Endothelial cell of umbilical vein (primary cell): ENCODE measurements around the gene C5. TPM values are rescaled to one million over a fixed set of nuclear protein-coding genes. Genes with fewer than 3 reads are reported as not detected.

ENCODE experiments used
- BruUV-seq: library from RNA; stranded (reverse); fragments of 400-500 nt; replicated peaks from 2 replicates; lab custom pipeline; 2021; lab: Mats Ljungman, UMichigan
- CTCF ChIA-PET: fragments of 300-600, 350-600 bp; sonication (Branson Sonifier 250); formaldehyde crosslinking; loops from one replicate; lab custom pipeline; 2021; ENCODE audit warnings: antibody characterized with exemption, inconsistent platforms; lab: Charles Lee
- POLR2A ChIA-PET: fragments of 300-600, 350-600 bp; sonication (Branson Sonifier 250); formaldehyde crosslinking; loops from one replicate; lab custom pipeline; 2021; ENCODE audit warnings: antibody characterized with exemption, inconsistent platforms; lab: Charles Lee
- DNase-seq: peaks from one replicate; pipeline ENCODE4 v3.0.0-alpha.2; 2011; ENCODE audit warnings: low read depth, low spot score
- FAIRE-seq: peaks from 2 replicates; lab custom pipeline; 2011; peaks lifted over from hg19 to GRCh38; lab: Jason Lieb, UNC
- H2AFZ ChIP-seq: 2 replicates; pipeline ENCODE4 v1.6.0; 2012; ENCODE audit warnings: low read depth, low read length, control low read depth, inconsistent platforms
- H3K27ac ChIP-seq: 2 replicates; pipeline ENCODE4 v1.5.1; 2011; ENCODE audit warnings: low read depth, mild to moderate bottlenecking, control low read depth, low read length, moderate library complexity; ENCODE audit not compliant: insufficient read depth
- H3K27me3 ChIP-seq, 2 experiments: 2 replicates each; pipeline versions ENCODE4 v1.6.0 to v1.6.1; 2011; ENCODE audit warnings: low read length in 2 of 2, mixed read lengths in 1 of 2; ENCODE audit not compliant: control insufficient read depth in 2 of 2, insufficient read depth in 2 of 2
- H3K36me3 ChIP-seq, 2 experiments: 2 replicates in 1 of 2; 3 replicates in 1 of 2; pipeline ENCODE4 v1.5.1; 2011; ENCODE audit warnings: low read length in 2 of 2, mild to moderate bottlenecking in 1 of 2, moderate library complexity in 1 of 2; ENCODE audit not compliant: control insufficient read depth in 2 of 2, insufficient read depth in 2 of 2; ENCODE audit errors: extremely low read depth in 1 of 2
- H3K4me1 ChIP-seq: 3 replicates; pipeline ENCODE4 v1.5.1; 2011; ENCODE audit warnings: mild to moderate bottlenecking, low read length; ENCODE audit not compliant: control insufficient read depth, insufficient read depth; ENCODE audit errors: extremely low read depth
- H3K4me2 ChIP-seq: 2 replicates; pipeline ENCODE4 v1.6.1; 2011; ENCODE audit warnings: low read length, control low read depth, mixed read lengths; ENCODE audit not compliant: insufficient read depth
- H3K4me3 ChIP-seq, 3 experiments: fragments of 200-600 bp in 1 of 3; sonication (generic), shearing (Covaris generic) in 1 of 3; replicated peaks in 1 of 3; 2 replicates each; pipeline ENCODE4 v1.5.1; 2011 to 2016; ENCODE audit warnings: control low read depth in 3 of 3, low read length in 3 of 3, mild to moderate bottlenecking in 2 of 3, inconsistent platforms in 1 of 3, low read depth in 1 of 3, moderate library complexity in 1 of 3; ENCODE audit not compliant: insufficient read depth in 1 of 3
- H3K79me2 ChIP-seq: 2 replicates; pipeline ENCODE4 v1.6.0; 2012; ENCODE audit warnings: low read length, inconsistent platforms; ENCODE audit not compliant: control insufficient read depth, insufficient read depth
- H3K9ac ChIP-seq: replicated peaks from 2 replicates; pipeline ENCODE3; 2011; ENCODE audit warnings: low read length, control low read depth; ENCODE audit not compliant: insufficient read depth; ENCODE audit errors: extremely low read depth
- H3K9me1 ChIP-seq: replicated peaks from 3 replicates; pipeline ENCODE4 v1.6.0; 2011; ENCODE audit warnings: mild to moderate bottlenecking, low read length; ENCODE audit not compliant: control insufficient read depth, insufficient read depth; ENCODE audit errors: extremely low read depth
- H3K9me3 ChIP-seq: replicated peaks from 2 replicates; pipeline ENCODE4 v1.5.1; 2012; ENCODE audit warnings: low read length, inconsistent platforms; ENCODE audit not compliant: control insufficient read depth, insufficient read depth
- H4K20me1 ChIP-seq: replicated peaks from 2 replicates; pipeline ENCODE3; 2011; ENCODE audit warnings: mild to moderate bottlenecking, low read length; ENCODE audit not compliant: control insufficient read depth, insufficient read depth; ENCODE audit errors: extremely low read depth
- CTCF ChIP-seq, 2 donors: IDR thresholded peaks; 1 replicate in 1 of 2; 2 replicates in 1 of 2; pipeline ENCODE4 v1.5.1; 2011; ENCODE audit warnings: low read length in 2 of 2, mild to moderate bottlenecking in 2 of 2, moderate library complexity in 2 of 2, control low read depth in 1 of 2, inconsistent platforms in 1 of 2, low read depth in 1 of 2; ENCODE audit not compliant: insufficient read depth in 1 of 2; ENCODE audit errors: extremely low read depth in 1 of 2
- EZH2 ChIP-seq: IDR thresholded peaks from 2 replicates; pipeline ENCODE4 v1.6.1; 2012; ENCODE audit warnings: borderline replicate concordance, low read depth, mild to moderate bottlenecking, moderate library complexity, low read length, inconsistent platforms; ENCODE audit not compliant: severe bottlenecking
- FOS ChIP-seq: IDR thresholded peaks from 2 replicates; pipeline ENCODE4 v1.6.1; 2011; ENCODE audit warnings: mild to moderate bottlenecking, low read length, moderate library complexity, borderline replicate concordance; ENCODE audit not compliant: insufficient read depth
- GATA2 ChIP-seq: IDR thresholded peaks from 2 replicates; pipeline ENCODE4 v1.7.0; 2011; ENCODE audit warnings: low read depth, mild to moderate bottlenecking, moderate library complexity, mixed read lengths, low read length; ENCODE audit not compliant: insufficient read length, insufficient read depth
- JUN ChIP-seq: IDR thresholded peaks from 2 replicates; pipeline ENCODE4 v1.6.1; 2011; ENCODE audit warnings: borderline replicate concordance, low read depth; ENCODE audit not compliant: insufficient read length, insufficient read depth
- MYC ChIP-seq: IDR thresholded peaks from one replicate; pipeline ENCODE4 v1.6.1; 2011; ENCODE audit warnings: mild to moderate bottlenecking, low read depth, low read length
- POLR2A ChIP-seq: IDR thresholded peaks from 2 replicates; pipeline ENCODE4 v1.6.1; 2012; ENCODE audit warnings: low read depth, mild to moderate bottlenecking, control low read depth, low read length
- POLR2AphosphoS5 ChIP-seq: IDR thresholded peaks from 2 replicates; pipeline ENCODE4 v1.6.1; 2012; ENCODE audit warnings: low read depth, mild to moderate bottlenecking, control low read depth, low read length, moderate library complexity; ENCODE audit not compliant: insufficient read depth
- dilution Hi-C: fragments of 300-500 bp; cut with MboI; formaldehyde crosslinking; loops from one replicate; pipeline ENCODE4 v1.15.0; 2019; ENCODE audit warnings: low sequenced_read_pairs; ENCODE audit not compliant: extremely low pct_ligation_motif_present
- intact Hi-C: fragments of 100-400 bp; cut with micrococcal nuclease; formaldehyde crosslinking; loops from one replicate; pipeline ENCODE4 v1.10.0; 2022
- polyA plus RNA-seq, 4 experiments: library from polyadenylated mRNA; depleted of rRNA in 3 of 4; stranded (reverse) in 3 of 4; unstranded in 1 of 4; fragments of >200 nt; gene quantifications; 2 replicates each; pipeline versions ENCODE4 v1.2.1 to v1.2.3, GENCODE V29; 2011 to 2012; ENCODE audit warnings: missing spikeins in 1 of 4
- total RNA-seq: library from RNA; stranded (reverse); gene quantifications from 2 replicates; pipeline ENCODE4 v1.2.3, GENCODE V29; 2021
- TF ChIP-seq, protein P1 (sequence below): IDR thresholded peaks from 2 replicates; pipeline ENCODE4 v1.6.1; 2011; ENCODE audit not compliant: insufficient read depth, insufficient read length

C5 gene
- total and polyA plus RNA-seq, 2 donors (not counting 3 experiments of a cell fraction or from before 2014, with no cell fraction given), result 0.79 to 1.6 TPM

GRCh38 chr9:120977321-120977720 lies 72.8 kb downstream of the C5 start:
- H3K27ac ChIP-seq, result no peak overlapping the region
- no peak overlapping the region for H3K4me2 ChIP-seq
- no peaks in the 10 kb centered on the region for H3K79me2 ChIP-seq
- CTCF ChIA-PET, result interaction anchor here (0.9 to 1.4 kb wide), 2 partner anchors 10 to 83 kb away, joined by 3 to 5 read pairs; no protein-coding TSS in a partner anchor
- POLR2A ChIA-PET, result no interaction called here
- H3K9ac ChIP-seq, result no peak overlapping the region
- dilution Hi-C loops (no loop called here), intact Hi-C loops (no loop called here)
- no peak overlapping the region for H3K4me3 ChIP-seq
- FAIRE-seq (no peak), DNase-seq (no peak)
- H4K20me1 ChIP-seq, result no peaks in the 10 kb centered on the region
- no peaks in the 10 kb centered on the region for H3K36me3 ChIP-seq
- H3K9me3 ChIP-seq, result no peaks in the 10 kb centered on the region
- H2AFZ ChIP-seq, result no peak overlapping the region
- no peak for TF ChIP-seq FOS
- no peak for TF ChIP-seq CTCF (IDR thresholded peaks at IDR 0.05; ENCODE audit: extremely low read depth in 1 of 2, insufficient read depth in 1 of 2, low read depth in 1 of 2, low read length in 2 of 2)
- no peak for TF ChIP-seq GATA2
- no peak for TF ChIP-seq POLR2AphosphoS5
- TF ChIP-seq MYC, result no peak
- TF ChIP-seq, protein P1, sequence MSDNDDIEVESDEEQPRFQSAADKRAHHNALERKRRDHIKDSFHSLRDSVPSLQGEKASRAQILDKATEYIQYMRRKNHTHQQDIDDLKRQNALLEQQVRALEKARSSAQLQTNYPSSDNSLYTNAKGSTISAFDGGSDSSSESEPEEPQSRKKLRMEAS, result no peak
- no peak for TF ChIP-seq EZH2
- TF ChIP-seq POLR2A, result no peak
- no peak for TF ChIP-seq JUN
- H3K4me1 ChIP-seq, result no peaks in the 10 kb centered on the region
- H3K9me1 ChIP-seq, result no peaks in the 10 kb centered on the region
- no peaks in the 10 kb centered on the region for H3K27me3 ChIP-seq
- BruUV-seq, result no TSS peak
